GM12872 (cell line): Measurements from ENCODE around the gene TLR9.

Experiments
- CTCF ChIP-seq: IDR thresholded peaks from 3 replicates; pipeline ENCODE4 v1.5.1; 2011; ENCODE audit warnings: low read depth, mild to moderate bottlenecking, low read length, moderate library complexity; ENCODE audit not compliant: insufficient read depth

Gene TLR9

GRCh38 chr3:52221141-52221562 lies 4.3 kb downstream of the TLR9 start:
- TF ChIP-seq CTCF, result no peak

- TF ChIP-seq CTCF, result peak; percentile 99
Observed at GRCh38 chr3:52220380-52221026, 4.9 kb downstream of the TLR9 start.

GRCh38 chr3:52218937-52219650 lies 6.4 kb downstream of the TLR9 start:
- TF ChIP-seq CTCF, result no peak

- TF ChIP-seq CTCF, result no peak
Observed at GRCh38 chr3:52218454-52218853, 7.0 kb downstream of the TLR9 start.

GRCh38 chr3:52218026-52218425 lies 7.4 kb downstream of the TLR9 start:
- TF ChIP-seq CTCF, result no peak

GRCh38 chr3:52217409-52217805 lies 8.0 kb downstream of the TLR9 start:
- TF ChIP-seq CTCF, result no peak

GRCh38 chr3:52216585-52217408 lies 8.6 kb downstream of the TLR9 start:
- no peak for TF ChIP-seq CTCF
